ENCODE data around the gene SNX11.

Gene SNX11

DNA sequence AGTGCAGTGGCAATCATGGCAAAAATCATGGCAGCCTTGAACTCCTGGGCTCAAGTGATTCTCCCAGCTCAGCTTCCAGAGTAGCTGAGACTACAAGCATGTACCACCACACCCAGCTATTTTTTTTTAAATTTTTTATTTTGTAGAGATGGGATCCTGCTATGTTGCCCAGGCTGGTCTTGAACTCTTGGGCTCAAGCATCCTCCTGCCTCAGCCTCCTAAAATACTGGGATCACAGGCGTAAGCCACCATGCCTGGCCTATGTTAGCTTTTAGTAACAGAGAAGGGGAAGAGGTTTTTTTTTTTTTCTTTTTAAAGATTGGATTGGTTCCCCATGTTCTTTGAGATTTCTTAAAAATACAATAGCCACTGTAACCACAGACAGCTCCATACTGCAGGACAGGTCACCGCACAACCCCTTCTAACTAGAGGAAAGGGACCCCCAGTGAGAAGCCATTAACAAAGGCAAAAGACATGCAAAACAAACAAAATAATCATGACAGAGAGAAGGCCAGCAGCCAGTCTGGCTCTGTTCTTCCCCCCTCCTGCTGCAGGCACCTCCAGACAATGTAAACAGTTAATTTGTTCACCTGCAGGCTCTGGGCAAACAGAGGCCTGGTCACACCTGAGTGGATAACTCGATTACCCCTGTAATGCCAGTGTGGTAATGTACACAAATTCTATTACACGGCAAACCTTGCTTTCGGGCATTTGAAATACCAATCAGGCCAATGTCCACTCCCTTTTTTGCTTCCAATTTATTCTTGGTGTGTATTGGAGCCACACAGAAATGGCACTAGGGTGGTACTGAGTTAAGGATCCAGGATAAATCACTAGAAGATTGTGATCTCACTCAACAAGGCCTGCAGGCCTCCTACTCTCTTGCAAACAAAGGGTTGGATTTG is 52.9 kb downstream of the SNX11 start:
- no peak overlapping the region for H4K91ac ChIP-seq (ENCODE audit: low read length)
- WGBS = 60% methylated on average over 4 of the region's 5 CpGs

DNA sequence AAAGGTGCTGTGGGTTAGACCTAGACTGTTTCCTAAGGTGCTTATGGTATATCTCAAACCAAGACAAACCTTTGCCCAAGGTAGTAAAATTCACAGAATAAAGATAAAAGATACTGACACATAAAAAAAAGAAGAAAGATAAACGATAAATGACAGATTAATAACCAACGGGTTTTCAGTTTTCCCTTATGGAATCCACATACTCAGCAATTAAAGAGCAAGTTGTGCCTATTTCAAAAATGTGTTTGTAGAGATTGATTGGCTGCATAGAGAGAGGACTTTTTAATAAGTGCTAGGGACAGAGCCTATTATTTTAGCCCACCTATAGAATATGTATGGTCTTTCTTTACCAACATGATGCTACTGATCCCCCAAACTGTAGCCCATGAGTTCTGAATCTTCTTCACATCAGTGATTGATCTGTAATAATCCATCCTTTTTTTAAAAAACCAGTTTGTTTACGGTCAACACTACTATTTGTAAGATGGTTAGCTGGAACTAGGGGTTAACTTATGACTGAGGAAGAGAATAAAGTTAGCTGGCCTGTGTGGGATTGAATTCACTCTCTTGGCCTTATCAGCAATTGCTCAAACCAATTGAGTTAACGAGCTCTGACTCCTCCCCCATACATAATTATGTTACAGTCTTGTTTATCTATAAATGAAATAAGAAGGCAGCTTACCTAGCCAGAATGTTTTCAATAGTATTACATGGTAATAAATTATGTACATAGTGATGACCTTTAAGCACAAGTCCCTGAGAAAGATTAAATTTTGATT is 53.8 kb downstream of the SNX11 start:
- no peak overlapping the region for H2BK12ac ChIP-seq (ENCODE audit: low read length in 2 of 2)
- no peak overlapping the region for H3K4me2 ChIP-seq (ENCODE audit: low read length, poor library complexity, severe bottlenecking)
- no peak overlapping the region for H2AK5ac ChIP-seq (ENCODE audit: low read length, severe bottlenecking)
- no peak overlapping the region for H4K8ac ChIP-seq (ENCODE audit: low read length)
- H3K9me3 ChIP-seq (ENCODE audit: control insufficient read depth, low read length) = no peaks in the 10 kb centered on the region
- WGBS = 80% methylated on average over 1 of the region's 4 CpGs
- no peaks in the 10 kb centered on the region for H3K4me1 ChIP-seq (ENCODE audit: control insufficient read depth, insufficient read depth, low read depth, low read length)
- no peak overlapping the region for H2BK120ac ChIP-seq (ENCODE audit: low read depth, low read length)
- H3K14ac ChIP-seq (ENCODE audit: low read length in 2 of 2) = no peak overlapping the region
- no peak overlapping the region for H3K18ac ChIP-seq (ENCODE audit: low read depth in 1 of 2, low read length in 2 of 2)
- H2BK15ac ChIP-seq (ENCODE audit: low read depth, poor library complexity, severe bottlenecking) = no peak overlapping the region
- peaks cover 0 to 13% of the 10 kb centered on the region in 2 experiments for H3K27me3 ChIP-seq (ENCODE audit: control insufficient read depth in 1 of 2, insufficient read depth in 1 of 2, low read length in 2 of 2)
- no peak overlapping the region for H2BK5ac ChIP-seq (ENCODE audit: low read depth, low read length, poor library complexity, severe bottlenecking)
- H3K23ac ChIP-seq (ENCODE audit: low read length in 2 of 2) = no peak overlapping the region
- H3K36me3 ChIP-seq (ENCODE audit: control insufficient read depth in 1 of 2, insufficient read depth in 2 of 2, low read depth in 1 of 2, low read length in 2 of 2) = no peaks in the 10 kb centered on the region
- no peak overlapping the region for H3K4ac ChIP-seq (ENCODE audit: low read depth in 1 of 2, low read length in 2 of 2)
- no peak for DNase-seq
- H3K4me3 ChIP-seq (ENCODE audit: insufficient read depth in 1 of 2, low read depth in 1 of 2, low read length in 2 of 2) = no peak overlapping the region
- H2AFZ ChIP-seq (ENCODE audit: low read depth, low read length) = no peak overlapping the region
- H4K91ac ChIP-seq (ENCODE audit: low read length) = no peak overlapping the region
- H3K9ac ChIP-seq (ENCODE audit: low read length) = no peak overlapping the region
- no peaks in the 10 kb centered on the region for H3K79me1 ChIP-seq (replicated peaks; ENCODE audit: low read length, poor library complexity, severe bottlenecking)
- no peak overlapping the region for H3K27ac ChIP-seq (ENCODE audit: low read length, poor library complexity, severe bottlenecking)

More for the DNA sequence above, 52.9 kb downstream of the SNX11 start:
- no peak overlapping the region for H3K18ac ChIP-seq (ENCODE audit: low read depth in 1 of 2, low read length in 2 of 2)
- H3K14ac ChIP-seq (ENCODE audit: low read length in 2 of 2) = no peak overlapping the region
- no peaks in the 10 kb centered on the region for H3K4me1 ChIP-seq (ENCODE audit: control insufficient read depth, insufficient read depth, low read depth, low read length)
- no peak overlapping the region for H2AFZ ChIP-seq (ENCODE audit: low read depth, low read length)
- H2BK5ac ChIP-seq (ENCODE audit: low read depth, low read length, poor library complexity, severe bottlenecking) = no peak overlapping the region
- no peak overlapping the region for H2BK120ac ChIP-seq (ENCODE audit: low read depth, low read length)
- H3K27me3 ChIP-seq (ENCODE audit: control insufficient read depth in 1 of 2, insufficient read depth in 1 of 2, low read length in 2 of 2) = peaks cover 5 to 19% of the 10 kb centered on the region in 2 experiments
- DNase-seq = no peak
- no peak overlapping the region for H3K9ac ChIP-seq (ENCODE audit: low read length)
- no peak overlapping the region for H4K8ac ChIP-seq (ENCODE audit: low read length)
- no peak overlapping the region for H2BK12ac ChIP-seq (ENCODE audit: low read length in 2 of 2)
- H3K27ac ChIP-seq (ENCODE audit: low read length, poor library complexity, severe bottlenecking) = no peak overlapping the region
- H3K79me1 ChIP-seq (replicated peaks; ENCODE audit: low read length, poor library complexity, severe bottlenecking) = no peaks in the 10 kb centered on the region
- H3K23ac ChIP-seq (ENCODE audit: low read length in 2 of 2) = no peak overlapping the region
- no peaks in the 10 kb centered on the region for H3K36me3 ChIP-seq (ENCODE audit: control insufficient read depth in 1 of 2, insufficient read depth in 2 of 2, low read depth in 1 of 2, low read length in 2 of 2)
- no peak overlapping the region for H2AK5ac ChIP-seq (ENCODE audit: low read length, severe bottlenecking)
- H3K4me3 ChIP-seq (ENCODE audit: insufficient read depth in 1 of 2, low read depth in 1 of 2, low read length in 2 of 2) = no peak overlapping the region
- H3K4me2 ChIP-seq (ENCODE audit: low read length, poor library complexity, severe bottlenecking) = peak overlapping the region; percentile 16
- no peaks in the 10 kb centered on the region for H3K9me3 ChIP-seq (ENCODE audit: control insufficient read depth, low read length)
- H2BK15ac ChIP-seq (ENCODE audit: low read depth, poor library complexity, severe bottlenecking) = no peak overlapping the region
- no peak overlapping the region for H3K4ac ChIP-seq (ENCODE audit: low read depth in 1 of 2, low read length in 2 of 2)

DNA sequence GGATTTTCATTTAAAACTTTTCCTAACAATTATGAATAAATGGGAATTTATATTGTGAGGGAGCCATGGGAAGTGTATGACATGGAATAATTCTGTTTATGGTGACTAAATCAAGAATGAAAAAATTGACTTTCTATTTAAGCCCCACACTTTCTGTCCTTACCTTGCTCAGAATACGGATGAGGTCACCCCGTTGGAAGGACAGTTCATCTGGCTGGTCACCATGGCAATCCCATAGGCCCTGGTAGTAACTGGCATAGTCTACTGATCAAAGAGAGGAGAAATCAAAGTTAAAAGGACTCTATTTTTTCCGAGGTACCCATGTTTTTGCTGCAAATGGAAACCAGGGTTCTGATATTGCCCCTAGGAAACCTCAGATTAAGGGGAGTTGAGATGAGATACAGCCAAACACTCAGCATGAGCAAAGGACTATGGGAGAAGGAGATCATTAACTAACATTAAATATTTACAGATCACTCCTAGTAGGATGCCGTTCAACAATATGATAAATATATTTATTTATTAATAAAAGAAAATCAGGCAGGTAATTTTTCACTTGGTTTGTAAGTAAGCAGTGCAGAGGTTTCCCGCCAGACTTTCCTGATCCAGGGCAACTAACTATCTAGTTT is 54.9 kb downstream of the SNX11 start:
- H4K91ac ChIP-seq (ENCODE audit: low read length) = no peak overlapping the region
- H3K9ac ChIP-seq (ENCODE audit: low read length) = no peak overlapping the region
- no peak overlapping the region for H3K4me2 ChIP-seq (ENCODE audit: low read length, poor library complexity, severe bottlenecking)
- no peak overlapping the region for H3K23ac ChIP-seq (ENCODE audit: low read length in 2 of 2)
- H3K9me3 ChIP-seq (ENCODE audit: control insufficient read depth, low read length) = no peaks in the 10 kb centered on the region
- H3K79me1 ChIP-seq (replicated peaks; ENCODE audit: low read length, poor library complexity, severe bottlenecking) = no peaks in the 10 kb centered on the region
- H4K8ac ChIP-seq (ENCODE audit: low read length) = no peak overlapping the region
- H3K14ac ChIP-seq (ENCODE audit: low read length in 2 of 2) = no peak overlapping the region
- DNase-seq = no peak
- H3K27me3 ChIP-seq (ENCODE audit: control insufficient read depth in 1 of 2, insufficient read depth in 1 of 2, low read length in 2 of 2) = peaks cover 0 to 16% of the 10 kb centered on the region in 2 experiments
- H3K27ac ChIP-seq (ENCODE audit: low read length, poor library complexity, severe bottlenecking) = no peak overlapping the region
- H3K4ac ChIP-seq (ENCODE audit: low read depth in 1 of 2, low read length in 2 of 2) = no peak overlapping the region
- no peak overlapping the region for H3K4me3 ChIP-seq (ENCODE audit: insufficient read depth in 1 of 2, low read depth in 1 of 2, low read length in 2 of 2)
- H2BK12ac ChIP-seq (ENCODE audit: low read length in 2 of 2) = no peak overlapping the region
- H3K36me3 ChIP-seq (ENCODE audit: control insufficient read depth in 1 of 2, insufficient read depth in 2 of 2, low read depth in 1 of 2, low read length in 2 of 2) = no peaks in the 10 kb centered on the region
- no peaks in the 10 kb centered on the region for H3K4me1 ChIP-seq (ENCODE audit: control insufficient read depth, insufficient read depth, low read depth, low read length)
- no peak overlapping the region for H2BK5ac ChIP-seq (ENCODE audit: low read depth, low read length, poor library complexity, severe bottlenecking)
- no peak overlapping the region for H2AFZ ChIP-seq (ENCODE audit: low read depth, low read length)
- no peak overlapping the region for H2AK5ac ChIP-seq (ENCODE audit: low read length, severe bottlenecking)
- no peak overlapping the region for H3K18ac ChIP-seq (ENCODE audit: low read depth in 1 of 2, low read length in 2 of 2)
- WGBS = 94% methylated on average over 4 of the region's 5 CpGs
- H2BK120ac ChIP-seq (ENCODE audit: low read depth, low read length) = no peak overlapping the region
- H2BK15ac ChIP-seq (ENCODE audit: low read depth, poor library complexity, severe bottlenecking) = no peak overlapping the region
